Nephron (organoid): ENCODE data around the gene TOX3.
A peak's percentile ranks its signal among the peaks of the same experiment; 100 is the strongest.

Source experiments
- H3K27ac Mint-ChIP-seq, 3 experiments: 2 replicates each; pipeline ENCODE4 v1.8.0; 2020; ENCODE audit warnings: mixed read lengths in 3 of 3, mild to moderate bottlenecking in 2 of 3, moderate library complexity in 1 of 3
- H3K27me3 Mint-ChIP-seq: 2 replicates; pipeline ENCODE4 v1.8.0; 2021; ENCODE audit warnings: low read depth, mild to moderate bottlenecking, moderate library complexity, mixed read lengths
- H3K36me3 Mint-ChIP-seq: 2 replicates; pipeline ENCODE4 v1.8.0; 2020; ENCODE audit warnings: low read depth, mixed read lengths
- H3K4me1 Mint-ChIP-seq: 2 replicates; pipeline ENCODE4 v1.8.0; 2020; ENCODE audit warnings: mixed read lengths
- H3K4me3 Mint-ChIP-seq, 3 experiments: 2 replicates each; pipeline ENCODE4 v1.8.0; 2020; ENCODE audit warnings: mild to moderate bottlenecking in 3 of 3, mixed read lengths in 3 of 3, moderate library complexity in 2 of 3
- H3K9me3 Mint-ChIP-seq: 2 replicates; pipeline ENCODE4 v1.8.0; 2020; ENCODE audit warnings: mixed read lengths
- TF ChIP-seq, protein P1 (sequence below), 3 experiments: fragments of 200-600 bp; sonication (generic); IDR thresholded peaks; one replicate each; pipeline ENCODE4 v1.5.0; 2021; ENCODE audit warnings: antibody characterized with exemption in 3 of 3; ENCODE audit not compliant: unreplicated experiment in 3 of 3

Gene TOX3

DNA sequence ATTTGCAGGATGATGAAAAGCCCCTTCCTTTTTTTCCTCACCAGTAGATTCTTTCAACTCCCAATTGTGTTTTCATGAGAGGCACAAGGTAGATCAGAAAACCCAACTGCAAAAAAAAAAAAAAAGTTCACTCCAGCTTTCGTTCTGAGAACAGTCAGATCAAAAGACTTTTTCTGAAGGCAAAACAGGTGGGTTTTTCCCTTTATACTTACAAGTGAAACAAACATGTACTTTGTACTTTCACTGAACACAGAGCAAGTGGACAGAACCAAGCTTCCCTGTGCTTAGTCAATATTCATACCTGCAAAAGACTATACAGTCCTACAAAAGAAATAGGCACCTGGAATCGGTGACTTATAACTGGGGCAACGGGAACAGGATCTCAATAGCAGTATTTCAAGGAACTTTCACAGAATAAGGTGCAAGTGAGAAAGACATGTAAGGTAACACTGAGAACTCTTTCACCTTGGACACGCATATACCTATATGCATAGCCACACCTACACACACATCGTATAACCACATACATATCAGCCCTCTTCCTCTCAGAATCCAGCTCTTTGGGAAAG is 54.1 kb downstream of the TOX3 start:
- TF ChIP-seq, protein P1, sequence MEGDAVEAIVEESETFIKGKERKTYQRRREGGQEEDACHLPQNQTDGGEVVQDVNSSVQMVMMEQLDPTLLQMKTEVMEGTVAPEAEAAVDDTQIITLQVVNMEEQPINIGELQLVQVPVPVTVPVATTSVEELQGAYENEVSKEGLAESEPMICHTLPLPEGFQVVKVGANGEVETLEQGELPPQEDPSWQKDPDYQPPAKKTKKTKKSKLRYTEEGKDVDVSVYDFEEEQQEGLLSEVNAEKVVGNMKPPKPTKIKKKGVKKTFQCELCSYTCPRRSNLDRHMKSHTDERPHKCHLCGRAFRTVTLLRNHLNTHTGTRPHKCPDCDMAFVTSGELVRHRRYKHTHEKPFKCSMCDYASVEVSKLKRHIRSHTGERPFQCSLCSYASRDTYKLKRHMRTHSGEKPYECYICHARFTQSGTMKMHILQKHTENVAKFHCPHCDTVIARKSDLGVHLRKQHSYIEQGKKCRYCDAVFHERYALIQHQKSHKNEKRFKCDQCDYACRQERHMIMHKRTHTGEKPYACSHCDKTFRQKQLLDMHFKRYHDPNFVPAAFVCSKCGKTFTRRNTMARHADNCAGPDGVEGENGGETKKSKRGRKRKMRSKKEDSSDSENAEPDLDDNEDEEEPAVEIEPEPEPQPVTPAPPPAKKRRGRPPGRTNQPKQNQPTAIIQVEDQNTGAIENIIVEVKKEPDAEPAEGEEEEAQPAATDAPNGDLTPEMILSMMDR (IDR thresholded peaks at IDR 0.05; ENCODE audit: unreplicated experiment in 3 of 3), result no peak
- Mint-ChIP-seq H3K4me3 (no peak overlapping the region), H3K36me3 (no peaks in the 10 kb centered on the region), H3K9me3 (no peaks in the 10 kb centered on the region), H3K4me1 (peaks cover 38% of the 10 kb centered on the region), H3K27ac (peak overlapping the region in 1 of 3 experiments; percentile 76), H3K27me3 (peaks cover 8% of the 10 kb centered on the region)

DNA sequence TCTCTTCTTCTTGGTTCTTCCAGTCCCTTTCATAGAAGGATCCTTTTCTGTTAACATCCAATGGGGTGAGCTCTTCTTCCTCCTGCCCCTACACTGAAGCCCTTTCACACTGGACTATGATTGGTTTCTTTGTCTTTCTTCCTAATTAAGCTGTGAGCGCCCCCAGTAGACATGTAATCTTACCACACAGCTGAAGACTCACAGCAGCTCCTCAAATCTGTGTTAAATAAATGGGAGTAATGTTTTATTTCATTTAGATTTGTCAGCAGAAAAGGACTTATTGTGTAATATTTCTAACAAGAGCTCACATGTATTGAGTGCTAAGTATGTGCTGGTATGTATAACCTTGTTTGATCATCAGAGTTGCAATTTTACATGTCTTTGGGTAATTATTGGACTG is 55.7 kb downstream of the TOX3 start:
- peaks cover 24% of the 10 kb centered on the region for H3K4me1 Mint-ChIP-seq
- H3K4me3 Mint-ChIP-seq, result no peak overlapping the region
- H3K36me3 Mint-ChIP-seq, result no peaks in the 10 kb centered on the region
- H3K27ac Mint-ChIP-seq, result no peak overlapping the region
- H3K27me3 Mint-ChIP-seq, result peaks cover 8% of the 10 kb centered on the region
- TF ChIP-seq, protein P1 (IDR thresholded peaks at IDR 0.05; ENCODE audit: unreplicated experiment in 3 of 3), result no peak
- H3K9me3 Mint-ChIP-seq, result no peaks in the 10 kb centered on the region

DNA sequence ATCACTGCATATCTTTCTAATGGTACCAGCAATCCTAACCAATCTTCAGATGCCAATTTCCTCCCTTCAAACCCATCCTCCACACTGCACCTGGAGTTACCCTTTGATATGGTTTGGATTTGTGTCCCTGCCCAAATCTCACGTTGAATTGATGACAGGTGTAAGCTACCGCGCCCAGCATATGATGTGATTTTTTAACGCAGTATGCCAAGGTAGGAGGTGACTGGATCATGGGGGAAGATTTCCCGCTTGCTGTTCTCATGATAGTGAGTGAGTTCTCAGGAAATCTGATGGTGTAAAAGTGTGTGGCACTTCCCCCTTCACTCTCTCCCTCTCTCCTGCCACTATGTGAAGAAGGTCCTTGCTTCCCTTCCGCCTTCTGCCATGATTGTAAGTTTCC is 57.0 kb downstream of the TOX3 start:
- peaks cover 13% of the 10 kb centered on the region for H3K4me1 Mint-ChIP-seq
- H3K9me3 Mint-ChIP-seq, result no peaks in the 10 kb centered on the region
- no peaks in the 10 kb centered on the region for H3K36me3 Mint-ChIP-seq
- H3K27ac Mint-ChIP-seq, result no peak overlapping the region
- no peaks in the 10 kb centered on the region for H3K27me3 Mint-ChIP-seq
- TF ChIP-seq, protein P1 (IDR thresholded peaks at IDR 0.05; ENCODE audit: unreplicated experiment in 3 of 3), result no peak
- no peak overlapping the region for H3K4me3 Mint-ChIP-seq

DNA sequence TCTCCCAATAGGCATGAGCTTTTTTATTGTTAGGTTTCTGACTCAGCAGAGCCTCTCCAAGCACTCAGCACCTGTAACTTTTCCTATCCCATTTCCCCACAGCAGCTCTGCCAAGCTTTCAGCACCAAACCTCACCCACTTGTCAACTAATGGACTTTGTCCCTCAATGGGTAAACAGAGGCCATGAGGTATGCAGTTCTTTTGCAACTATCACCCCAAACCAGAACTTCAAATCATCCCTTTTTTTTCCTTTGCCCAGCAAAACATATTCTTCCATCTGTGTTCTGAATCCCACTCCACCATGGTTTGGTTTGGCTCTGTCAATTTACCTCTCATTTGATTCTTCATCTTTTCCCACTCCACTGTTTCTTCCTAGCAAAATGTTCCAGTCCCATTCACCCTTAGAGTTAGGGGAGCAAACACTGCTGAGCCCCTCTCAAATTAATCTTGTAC is 58.1 kb downstream of the TOX3 start:
- Mint-ChIP-seq H3K9me3 (no peaks in the 10 kb centered on the region), H3K36me3 (no peaks in the 10 kb centered on the region), H3K4me3 (no peak overlapping the region), H3K27ac (no peak overlapping the region), H3K27me3 (no peaks in the 10 kb centered on the region), H3K4me1 (peaks cover 4% of the 10 kb centered on the region)
- TF ChIP-seq, protein P1 (IDR thresholded peaks at IDR 0.05; ENCODE audit: unreplicated experiment in 3 of 3), result no peak

DNA sequence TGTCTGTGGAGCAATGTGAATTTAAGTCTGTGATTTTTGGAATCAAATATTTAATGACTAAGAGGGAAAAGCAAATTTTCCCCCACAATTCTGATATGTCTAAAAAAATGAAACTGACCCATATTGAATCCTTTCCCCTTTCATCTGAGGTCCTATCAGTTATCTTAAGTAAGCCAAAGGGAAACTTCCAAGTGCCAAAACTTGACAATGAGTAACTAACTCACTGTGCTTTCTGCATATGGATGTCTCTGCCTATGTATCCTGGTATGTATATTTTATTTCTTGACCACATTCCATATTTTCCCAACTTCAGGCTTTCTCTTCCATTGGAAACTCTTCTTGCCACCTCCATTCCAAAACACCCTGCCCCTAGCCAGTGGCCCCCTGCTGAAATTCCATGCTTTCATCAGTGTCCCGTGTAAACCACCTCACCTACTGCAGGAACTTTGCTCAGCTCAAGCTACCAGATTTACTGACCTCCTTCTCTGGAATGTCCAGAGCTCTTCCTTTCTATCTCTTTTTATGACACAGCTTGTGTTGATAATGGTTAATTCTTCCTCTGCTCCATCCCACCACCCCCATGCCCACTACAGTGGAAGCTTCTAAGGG is 59.0 kb downstream of the TOX3 start:
- H3K27ac Mint-ChIP-seq, result no peak overlapping the region
- TF ChIP-seq, protein P1 (IDR thresholded peaks at IDR 0.05; ENCODE audit: unreplicated experiment in 3 of 3), result no peak
- H3K4me1 Mint-ChIP-seq, result no peaks in the 10 kb centered on the region
- peaks cover 2% of the 10 kb centered on the region for H3K27me3 Mint-ChIP-seq
- H3K36me3 Mint-ChIP-seq, result no peaks in the 10 kb centered on the region
- H3K4me3 Mint-ChIP-seq, result no peak overlapping the region
- no peaks in the 10 kb centered on the region for H3K9me3 Mint-ChIP-seq

DNA sequence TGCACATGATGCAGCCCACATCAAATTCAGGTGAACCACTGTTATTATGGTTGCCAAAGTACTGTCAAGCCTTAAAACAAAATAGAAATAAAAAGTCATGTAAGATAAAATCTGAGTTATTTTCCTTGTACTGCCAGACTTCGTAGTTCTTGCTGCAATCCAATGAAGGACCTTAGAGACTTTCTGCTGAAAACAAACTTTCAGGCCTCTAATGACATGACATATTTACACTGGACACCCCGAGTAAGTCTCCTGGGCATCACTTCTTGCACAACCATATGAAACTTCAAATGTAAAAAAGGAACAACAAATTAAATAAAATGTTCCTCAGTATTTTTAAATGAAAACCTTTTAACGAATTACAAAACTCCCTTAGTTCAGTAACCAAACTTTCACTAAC is 66.7 kb downstream of the TOX3 start:
- no peaks in the 10 kb centered on the region for H3K9me3 Mint-ChIP-seq
- H3K27me3 Mint-ChIP-seq, result peaks cover 4% of the 10 kb centered on the region
- no peak overlapping the region for H3K27ac Mint-ChIP-seq
- H3K4me3 Mint-ChIP-seq, result no peak overlapping the region
- no peaks in the 10 kb centered on the region for H3K36me3 Mint-ChIP-seq
- TF ChIP-seq, protein P1 (IDR thresholded peaks at IDR 0.05; ENCODE audit: unreplicated experiment in 3 of 3), result no peak
- H3K4me1 Mint-ChIP-seq, result no peaks in the 10 kb centered on the region
